ENCODE data around the gene MAML2. TPM values are rescaled to one million over a fixed set of nuclear protein-coding genes. Genes with fewer than 3 reads are reported as not detected.

Gene MAML2
- total RNA-seq, 1 donor from 2014 or later = 18.7 TPM

DNA sequence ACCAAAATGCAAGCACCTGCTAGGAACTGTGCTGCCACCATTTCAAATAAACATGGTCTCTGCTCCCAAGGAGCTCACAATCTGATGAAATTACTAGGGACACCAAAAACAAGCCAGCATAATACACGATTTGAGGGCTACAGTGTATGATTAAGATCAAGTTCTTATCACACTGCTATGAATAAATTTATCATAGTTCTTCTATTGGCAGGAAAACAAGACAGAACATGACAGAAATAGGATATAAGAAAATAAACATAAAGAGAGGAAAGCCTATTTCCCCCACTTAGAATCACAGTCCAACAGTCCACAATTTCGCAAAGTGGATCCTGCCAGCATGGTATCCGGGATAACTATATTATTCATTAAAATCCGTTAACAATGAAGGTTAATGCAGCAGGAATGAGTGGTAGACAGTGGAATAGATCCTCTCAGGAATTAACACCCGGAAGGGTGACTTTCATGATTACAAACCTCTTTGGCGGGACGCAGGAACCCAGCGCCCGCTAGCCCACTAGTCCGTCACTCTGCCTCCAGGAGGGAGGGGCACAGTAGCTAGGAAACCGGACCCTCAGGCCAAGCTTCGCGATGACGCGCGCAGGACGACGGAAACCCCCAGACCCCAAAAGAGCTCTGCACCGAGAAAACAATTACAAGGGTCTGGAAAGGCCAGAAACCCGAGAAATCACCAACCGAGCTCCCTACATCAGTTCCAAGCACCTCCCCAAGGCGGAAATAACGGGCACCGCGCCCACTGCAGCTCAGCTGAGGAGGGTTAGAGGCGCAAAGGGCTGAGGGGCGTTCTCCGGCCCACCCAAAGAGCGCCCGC is 46.1 kb upstream of the MAML2 start:
- H3K27me3 Mint-ChIP-seq (ENCODE audit: low read depth) = no peaks in the 10 kb centered on the region
- H3K4me3 Mint-ChIP-seq = peak overlapping the region; percentile 98
- DNase-seq (ENCODE audit: low read depth, low spot score) = no peak
- H3K36me3 Mint-ChIP-seq (ENCODE audit: low read depth) = peaks cover 19% of the 10 kb centered on the region
- peak overlapping the region; percentile 97 for H3K27ac Mint-ChIP-seq (ENCODE audit: unreplicated experiment)
- TF ChIP-seq, protein P1, sequence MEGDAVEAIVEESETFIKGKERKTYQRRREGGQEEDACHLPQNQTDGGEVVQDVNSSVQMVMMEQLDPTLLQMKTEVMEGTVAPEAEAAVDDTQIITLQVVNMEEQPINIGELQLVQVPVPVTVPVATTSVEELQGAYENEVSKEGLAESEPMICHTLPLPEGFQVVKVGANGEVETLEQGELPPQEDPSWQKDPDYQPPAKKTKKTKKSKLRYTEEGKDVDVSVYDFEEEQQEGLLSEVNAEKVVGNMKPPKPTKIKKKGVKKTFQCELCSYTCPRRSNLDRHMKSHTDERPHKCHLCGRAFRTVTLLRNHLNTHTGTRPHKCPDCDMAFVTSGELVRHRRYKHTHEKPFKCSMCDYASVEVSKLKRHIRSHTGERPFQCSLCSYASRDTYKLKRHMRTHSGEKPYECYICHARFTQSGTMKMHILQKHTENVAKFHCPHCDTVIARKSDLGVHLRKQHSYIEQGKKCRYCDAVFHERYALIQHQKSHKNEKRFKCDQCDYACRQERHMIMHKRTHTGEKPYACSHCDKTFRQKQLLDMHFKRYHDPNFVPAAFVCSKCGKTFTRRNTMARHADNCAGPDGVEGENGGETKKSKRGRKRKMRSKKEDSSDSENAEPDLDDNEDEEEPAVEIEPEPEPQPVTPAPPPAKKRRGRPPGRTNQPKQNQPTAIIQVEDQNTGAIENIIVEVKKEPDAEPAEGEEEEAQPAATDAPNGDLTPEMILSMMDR (conservative IDR thresholded peaks at IDR 0.05) = no peak
- H3K9me3 Mint-ChIP-seq = peaks cover 3% of the 10 kb centered on the region
- peaks cover 39% of the 10 kb centered on the region for H3K4me1 Mint-ChIP-seq

DNA sequence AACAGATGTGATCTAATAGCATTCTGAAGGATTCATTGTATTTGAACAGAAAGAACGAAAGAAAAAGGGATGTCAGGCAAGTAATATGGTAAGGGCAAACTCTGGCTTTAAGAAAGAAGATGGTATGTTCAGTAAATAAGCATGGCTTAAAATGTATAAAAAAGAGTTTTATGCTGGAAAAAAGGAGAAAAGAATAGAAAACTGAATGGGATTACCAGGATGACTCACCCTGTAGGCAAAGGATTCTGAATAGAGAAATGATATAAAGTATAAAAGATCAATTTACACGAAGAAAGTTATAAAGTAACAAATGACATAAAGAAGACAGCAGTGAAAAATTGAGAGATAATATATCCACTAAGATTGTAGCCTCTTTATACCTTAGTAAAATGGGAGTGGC is 42.2 kb upstream of the MAML2 start:
- no peaks in the 10 kb centered on the region for H3K9me3 Mint-ChIP-seq
- TF ChIP-seq, protein P1 (conservative IDR thresholded peaks at IDR 0.05) = no peak
- DNase-seq (ENCODE audit: low read depth, low spot score) = no peak
- H3K27ac Mint-ChIP-seq (ENCODE audit: unreplicated experiment) = no peak overlapping the region
- H3K27me3 Mint-ChIP-seq (ENCODE audit: low read depth) = no peaks in the 10 kb centered on the region
- H3K36me3 Mint-ChIP-seq (ENCODE audit: low read depth) = peaks cover 16% of the 10 kb centered on the region
- H3K4me3 Mint-ChIP-seq = peak overlapping the region; percentile 17
- peaks cover 28% of the 10 kb centered on the region for H3K4me1 Mint-ChIP-seq

DNA sequence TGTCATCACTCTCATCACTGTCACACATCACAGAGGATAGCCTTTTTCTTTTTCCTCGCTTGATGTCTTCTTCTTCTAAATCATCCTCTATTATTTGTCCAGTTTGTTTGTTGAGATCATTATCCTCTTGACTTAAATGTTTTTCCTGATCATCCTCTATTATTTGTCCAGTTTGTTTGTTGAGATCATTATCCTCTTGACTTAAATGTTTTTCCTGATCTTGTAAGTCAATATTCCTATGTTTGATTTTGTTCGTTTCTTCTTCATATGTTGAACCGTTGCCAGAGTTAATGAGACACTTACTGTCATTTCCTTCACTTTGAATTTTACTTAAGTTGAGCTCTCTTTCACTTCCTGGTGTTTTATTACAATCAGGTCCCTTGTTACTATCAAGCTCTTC is 41.2 kb upstream of the MAML2 start:
- no peak overlapping the region for H3K4me3 Mint-ChIP-seq
- DNase-seq (ENCODE audit: low read depth, low spot score) = no peak
- H3K9me3 Mint-ChIP-seq = no peaks in the 10 kb centered on the region
- peaks cover 27% of the 10 kb centered on the region for H3K4me1 Mint-ChIP-seq
- H3K36me3 Mint-ChIP-seq (ENCODE audit: low read depth) = peaks cover 18% of the 10 kb centered on the region
- no peaks in the 10 kb centered on the region for H3K27me3 Mint-ChIP-seq (ENCODE audit: low read depth)
- H3K27ac Mint-ChIP-seq (ENCODE audit: unreplicated experiment) = no peak overlapping the region
- TF ChIP-seq, protein P1 (conservative IDR thresholded peaks at IDR 0.05) = no peak

DNA sequence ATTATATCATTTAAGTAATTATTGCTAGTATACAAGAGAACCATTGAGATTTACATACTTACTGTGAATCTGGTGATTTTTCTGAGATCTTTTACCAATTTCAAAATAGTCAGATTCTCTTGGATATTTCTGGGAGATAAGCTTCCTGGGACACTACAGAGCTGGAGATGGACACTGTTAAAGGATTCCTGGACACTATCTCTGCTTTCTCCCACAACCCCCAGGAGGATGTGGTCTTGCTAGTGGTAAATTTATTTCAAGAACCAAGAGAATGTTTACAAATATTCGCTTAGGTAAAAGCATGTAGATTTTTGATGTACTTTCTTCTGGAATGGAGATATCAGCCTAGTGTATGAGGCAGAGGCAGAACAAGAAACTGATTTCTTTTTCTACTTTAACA is 33.8 kb upstream of the MAML2 start:
- peaks cover 18% of the 10 kb centered on the region for H3K36me3 Mint-ChIP-seq (ENCODE audit: low read depth)
- no peak overlapping the region for H3K27ac Mint-ChIP-seq (ENCODE audit: unreplicated experiment)
- no peaks in the 10 kb centered on the region for H3K27me3 Mint-ChIP-seq (ENCODE audit: low read depth)
- TF ChIP-seq, protein P1 (conservative IDR thresholded peaks at IDR 0.05) = no peak
- no peak for DNase-seq (ENCODE audit: low read depth, low spot score)
- H3K4me1 Mint-ChIP-seq = peaks cover 3% of the 10 kb centered on the region
- H3K9me3 Mint-ChIP-seq = no peaks in the 10 kb centered on the region
- H3K4me3 Mint-ChIP-seq = no peak overlapping the region

DNA sequence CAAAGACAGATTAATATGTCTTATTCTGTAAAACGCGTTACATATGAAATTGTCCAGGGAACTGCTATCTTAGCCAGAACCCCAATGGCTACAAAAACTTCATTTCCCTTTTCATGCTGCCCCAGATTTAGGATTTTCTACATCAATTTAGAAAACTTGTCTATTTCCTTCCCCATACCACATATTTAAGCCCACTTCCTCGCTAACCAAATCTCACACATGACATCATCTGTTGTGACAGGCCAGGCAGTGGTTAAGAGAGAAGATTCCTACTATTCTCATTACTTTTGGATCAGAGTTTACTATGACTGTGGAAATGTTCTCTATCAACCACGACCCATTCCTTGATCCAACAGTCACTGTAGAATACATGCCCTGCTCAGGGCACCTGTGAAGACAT is 30.8 kb upstream of the MAML2 start:
- Mint-ChIP-seq H3K27ac (ENCODE audit: unreplicated experiment) (no peak overlapping the region), H3K4me1 (peaks cover 7% of the 10 kb centered on the region)
- no peak for DNase-seq (ENCODE audit: low read depth, low spot score)

More for the DNA sequence above, 30.8 kb upstream of the MAML2 start:
- Mint-ChIP-seq H3K4me3 (no peak overlapping the region), H3K27me3 (ENCODE audit: low read depth) (no peaks in the 10 kb centered on the region), H3K9me3 (peaks cover 4% of the 10 kb centered on the region), H3K36me3 (ENCODE audit: low read depth) (peaks cover 25% of the 10 kb centered on the region)
- TF ChIP-seq, protein P1 (conservative IDR thresholded peaks at IDR 0.05) = no peak
